ENCODE measurements around the gene CCDC60. TPM values are rescaled to one million over a fixed set of nuclear protein-coding genes. Genes with fewer than 3 reads are reported as not detected.

The CCDC60 gene
- total RNA-seq, 1 donor from 2014 or later: 2.2 TPM

GRCh38 chr12:119444462-119445044 lies 110.0 kb downstream of the CCDC60 start:
- Mint-ChIP-seq H3K27ac (no peak overlapping the region), H3K36me3 (no peaks in the 10 kb centered on the region), H3K4me1 (no peaks in the 10 kb centered on the region), H3K9me3 (no peaks in the 10 kb centered on the region), H3K27me3 (ENCODE audit: low read depth) (peaks cover 53% of the 10 kb centered on the region), H3K4me3 (no peak overlapping the region)
- TF ChIP-seq, protein P1, sequence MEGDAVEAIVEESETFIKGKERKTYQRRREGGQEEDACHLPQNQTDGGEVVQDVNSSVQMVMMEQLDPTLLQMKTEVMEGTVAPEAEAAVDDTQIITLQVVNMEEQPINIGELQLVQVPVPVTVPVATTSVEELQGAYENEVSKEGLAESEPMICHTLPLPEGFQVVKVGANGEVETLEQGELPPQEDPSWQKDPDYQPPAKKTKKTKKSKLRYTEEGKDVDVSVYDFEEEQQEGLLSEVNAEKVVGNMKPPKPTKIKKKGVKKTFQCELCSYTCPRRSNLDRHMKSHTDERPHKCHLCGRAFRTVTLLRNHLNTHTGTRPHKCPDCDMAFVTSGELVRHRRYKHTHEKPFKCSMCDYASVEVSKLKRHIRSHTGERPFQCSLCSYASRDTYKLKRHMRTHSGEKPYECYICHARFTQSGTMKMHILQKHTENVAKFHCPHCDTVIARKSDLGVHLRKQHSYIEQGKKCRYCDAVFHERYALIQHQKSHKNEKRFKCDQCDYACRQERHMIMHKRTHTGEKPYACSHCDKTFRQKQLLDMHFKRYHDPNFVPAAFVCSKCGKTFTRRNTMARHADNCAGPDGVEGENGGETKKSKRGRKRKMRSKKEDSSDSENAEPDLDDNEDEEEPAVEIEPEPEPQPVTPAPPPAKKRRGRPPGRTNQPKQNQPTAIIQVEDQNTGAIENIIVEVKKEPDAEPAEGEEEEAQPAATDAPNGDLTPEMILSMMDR (IDR thresholded peaks at IDR 0.05; ENCODE audit: unreplicated experiment): peak; percentile 84
- DNase-seq (ENCODE audit: low spot score in 2 of 2, unreplicated experiment in 2 of 2): peak in 1 of 2 experiments; percentile 39

GRCh38 chr12:119446459-119446858 lies 111.9 kb downstream of the CCDC60 start:
- Mint-ChIP-seq H3K4me1 (no peaks in the 10 kb centered on the region), H3K27ac (no peak overlapping the region), H3K4me3 (no peak overlapping the region), H3K27me3 (ENCODE audit: low read depth) (peaks cover 53% of the 10 kb centered on the region), H3K9me3 (no peaks in the 10 kb centered on the region), H3K36me3 (no peaks in the 10 kb centered on the region)
- TF ChIP-seq, protein P1 (IDR thresholded peaks at IDR 0.05; ENCODE audit: unreplicated experiment): no peak
- no peak for DNase-seq (ENCODE audit: low spot score in 2 of 2, unreplicated experiment in 2 of 2)

- TF ChIP-seq, protein P1 (IDR thresholded peaks at IDR 0.05; ENCODE audit: unreplicated experiment): no peak
- Mint-ChIP-seq H3K4me1 (no peaks in the 10 kb centered on the region), H3K36me3 (no peaks in the 10 kb centered on the region), H3K27ac (no peak overlapping the region), H3K27me3 (ENCODE audit: low read depth) (peaks cover 51% of the 10 kb centered on the region), H3K9me3 (no peaks in the 10 kb centered on the region), H3K4me3 (no peak overlapping the region)
- no peak for DNase-seq (ENCODE audit: low spot score in 2 of 2, unreplicated experiment in 2 of 2)
Observed at GRCh38 chr12:119447126-119447525, 112.6 kb downstream of the CCDC60 start.

DNA sequence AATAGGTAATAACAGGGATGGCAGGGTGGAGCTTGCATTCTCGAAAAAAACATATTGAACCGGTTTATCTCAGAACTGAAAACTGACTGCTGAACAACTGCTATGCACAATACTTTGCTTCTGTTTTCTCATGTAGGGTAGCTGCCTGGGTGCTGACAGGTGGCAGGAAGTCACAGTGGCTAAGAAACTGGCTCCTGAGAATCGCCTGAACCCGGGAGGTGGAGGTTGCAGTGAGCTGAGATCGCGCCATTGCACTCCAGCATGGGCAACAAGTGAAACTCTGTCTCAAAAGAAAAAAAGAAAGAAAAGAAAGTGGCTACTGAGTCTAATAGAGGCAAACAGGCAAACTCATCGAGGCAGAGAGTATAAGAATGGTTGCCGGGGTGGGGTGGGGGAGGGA lies 113.1 kb downstream of the CCDC60 start:
- no peak for DNase-seq (ENCODE audit: low spot score in 2 of 2, unreplicated experiment in 2 of 2)
- H3K27ac Mint-ChIP-seq: no peak overlapping the region
- H3K27me3 Mint-ChIP-seq (ENCODE audit: low read depth): peaks cover 51% of the 10 kb centered on the region
- no peaks in the 10 kb centered on the region for H3K4me1 Mint-ChIP-seq
- H3K36me3 Mint-ChIP-seq: no peaks in the 10 kb centered on the region
- no peaks in the 10 kb centered on the region for H3K9me3 Mint-ChIP-seq
- TF ChIP-seq, protein P1 (IDR thresholded peaks at IDR 0.05; ENCODE audit: unreplicated experiment): no peak
- no peak overlapping the region for H3K4me3 Mint-ChIP-seq

DNA sequence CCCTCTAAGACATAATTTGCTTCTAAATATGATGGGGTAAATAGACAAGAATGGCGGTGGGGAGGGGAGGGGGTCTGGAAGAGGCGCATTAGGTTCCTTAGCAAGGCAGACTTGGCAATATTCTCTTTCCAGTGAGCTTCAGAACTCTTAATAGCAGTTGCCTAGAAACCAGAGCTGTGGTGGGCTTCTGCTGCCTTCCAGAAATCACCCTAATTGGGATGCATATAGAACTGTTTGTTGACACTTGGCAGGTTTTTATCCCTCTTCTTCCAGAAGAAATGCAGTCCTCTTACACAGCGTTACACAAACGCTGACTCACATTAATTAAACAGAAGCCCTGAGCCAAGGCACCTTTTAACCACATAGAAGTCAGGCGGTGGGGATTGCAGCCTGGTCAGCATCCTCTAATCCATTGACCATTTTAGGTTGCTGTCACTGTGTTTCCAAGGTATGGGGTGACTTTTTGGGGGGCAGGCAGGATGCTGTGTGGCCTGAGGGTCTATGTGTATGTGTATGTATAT lies 114.1 kb downstream of the CCDC60 start:
- Mint-ChIP-seq H3K4me3 (no peak overlapping the region), H3K27me3 (ENCODE audit: low read depth) (peaks cover 49% of the 10 kb centered on the region), H3K9me3 (no peaks in the 10 kb centered on the region), H3K27ac (no peak overlapping the region), H3K36me3 (no peaks in the 10 kb centered on the region), H3K4me1 (no peaks in the 10 kb centered on the region)
- TF ChIP-seq, protein P1 (IDR thresholded peaks at IDR 0.05; ENCODE audit: unreplicated experiment): no peak
- DNase-seq (ENCODE audit: low spot score in 2 of 2, unreplicated experiment in 2 of 2): no peak
